AG09319 (cell line): ENCODE measurements around the gene AFDN.

Experiments used
- DNase-seq: peaks from one replicate; pipeline ENCODE4 v3.0.0-alpha.2; 2010; ENCODE audit warnings: low read depth; ENCODE audit errors: extremely low read depth
- CTCF ChIP-seq: IDR thresholded peaks from 2 replicates; pipeline ENCODE4 v1.5.1; 2011; ENCODE audit warnings: low read depth, mild to moderate bottlenecking, inconsistent platforms, low read length, moderate library complexity

AFDN gene

GRCh38 chr6:167925026-167925425, 98.3 kb downstream of the AFDN start:
- no peak for DNase-seq
- TF ChIP-seq CTCF, result no peak

GRCh38 chr6:167927246-167927645, 100.5 kb downstream of the AFDN start:
- no peak for DNase-seq
- no peak for TF ChIP-seq CTCF

DNA sequence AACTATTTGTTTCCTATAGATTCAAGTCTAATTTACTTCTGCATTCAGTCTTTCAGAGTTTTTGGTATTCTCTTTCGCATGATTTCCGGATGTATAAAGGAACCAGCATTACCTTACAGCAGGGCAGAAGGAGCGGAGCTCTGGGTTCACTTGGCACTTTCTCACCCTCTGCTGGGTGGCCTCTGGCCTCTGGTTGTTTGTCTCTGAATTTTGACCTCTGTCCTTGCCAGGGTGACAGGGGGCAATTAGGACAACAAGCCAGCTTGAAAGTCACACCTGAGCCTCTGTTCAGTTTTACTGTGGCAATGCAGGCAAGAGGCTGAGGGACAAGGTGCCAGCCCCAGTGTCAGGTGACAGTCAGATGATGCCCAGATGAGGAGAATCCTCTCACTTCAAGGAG, 101.4 kb downstream of the AFDN start:
- TF ChIP-seq CTCF, result no peak
- no peak for DNase-seq

GRCh38 chr6:167930295-167930694, 103.6 kb downstream of the AFDN start:
- DNase-seq, result no peak
- TF ChIP-seq CTCF, result no peak

DNA sequence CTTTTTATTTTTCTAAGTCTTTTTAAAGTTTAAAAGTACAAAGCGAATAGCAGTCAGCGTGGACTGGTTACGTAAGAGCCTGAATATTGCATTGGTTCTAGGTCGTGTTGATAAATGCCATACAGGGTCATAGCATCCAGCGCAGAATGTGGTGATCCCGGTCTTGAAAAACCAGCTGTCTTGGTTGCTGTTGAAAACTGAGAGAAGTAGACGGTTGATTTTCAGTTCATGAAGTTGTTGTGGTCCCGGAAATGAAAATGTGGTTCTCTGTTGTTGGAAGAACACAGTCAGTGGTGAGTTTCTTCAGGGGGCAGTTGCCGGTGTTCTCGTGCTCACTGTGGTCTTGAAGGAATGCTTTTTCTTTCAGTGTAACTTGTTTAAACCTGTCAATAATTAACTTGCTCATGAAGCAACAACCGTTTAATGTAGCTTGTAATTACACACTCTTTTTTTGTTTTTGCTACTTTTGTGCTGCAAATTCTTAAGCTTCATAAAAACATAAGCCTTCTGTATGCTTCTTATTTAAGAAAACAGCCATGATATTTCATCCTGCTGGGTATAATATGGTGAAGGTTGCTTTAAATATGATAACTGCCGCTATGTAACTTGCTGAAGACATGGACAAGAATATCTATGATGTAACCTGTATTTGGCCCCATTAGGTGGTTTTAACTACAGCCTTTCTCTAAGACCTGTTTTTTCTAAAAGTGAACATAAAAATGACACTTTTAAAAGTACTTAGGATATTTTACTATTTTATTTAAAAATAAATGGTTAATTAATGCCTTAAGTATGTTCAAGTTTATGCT, 106.0 kb downstream of the AFDN start:
- DNase-seq, result peak; percentile 15
- TF ChIP-seq CTCF, result no peak

- no peak for DNase-seq
- no peak for TF ChIP-seq CTCF
These were observed 106.6 kb downstream of the AFDN start for GRCh38 chr6:167933290-167933689.

DNA sequence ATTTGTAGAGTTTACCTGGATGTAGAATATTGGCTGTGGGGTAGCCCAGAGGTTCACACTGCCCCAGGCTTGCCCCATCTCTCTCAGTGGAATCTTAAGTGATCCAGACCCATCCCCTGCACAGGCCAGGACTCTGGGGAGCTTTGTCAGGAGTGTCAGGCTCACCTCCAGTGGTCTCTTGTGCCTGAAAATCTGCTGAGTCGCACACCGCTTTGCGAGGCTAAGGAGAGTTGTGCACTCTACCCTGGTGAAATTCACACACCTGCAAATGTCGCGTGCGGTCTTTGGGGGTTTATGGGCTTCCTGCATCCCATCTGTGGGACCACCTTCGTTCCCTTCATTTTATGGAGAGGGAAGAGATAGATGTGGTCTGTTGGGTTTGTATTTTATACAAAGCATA, 107.1 kb downstream of the AFDN start:
- DNase-seq, result no peak
- no peak for TF ChIP-seq CTCF
